Measurements from ENCODE around the gene BCLAF1.

Gene BCLAF1

DNA sequence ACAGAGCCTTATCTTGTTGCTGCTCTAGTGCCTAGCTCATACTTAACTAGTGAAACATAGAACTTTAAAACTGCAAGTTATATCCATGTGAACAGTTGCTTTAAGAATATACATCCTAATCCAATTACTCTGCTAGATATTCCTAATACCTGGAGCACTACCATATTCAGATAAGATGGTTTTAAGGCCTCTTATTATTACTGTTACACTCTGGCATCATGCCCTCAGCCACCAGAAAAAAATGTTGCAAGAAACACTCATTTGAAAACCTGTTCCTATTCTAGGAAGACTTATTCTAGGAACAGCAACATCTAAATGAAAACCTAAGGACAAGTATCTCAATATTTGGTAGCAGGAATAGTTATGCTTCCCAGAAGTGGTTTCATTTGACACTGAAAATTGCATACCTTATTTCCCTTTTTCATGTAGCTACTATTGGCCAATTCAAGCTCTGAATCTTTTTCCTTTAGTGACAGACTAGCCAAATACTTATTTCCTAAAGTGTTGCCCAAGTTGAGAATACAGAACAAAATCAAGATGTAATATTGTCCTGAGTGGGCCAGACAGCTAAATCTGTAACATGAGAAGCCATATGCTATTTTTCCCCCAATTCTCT, 34.7 kb downstream of the BCLAF1 start:
- no peak for DNase-seq (ENCODE audit: low spot score)
- TF ChIP-seq, protein P1, sequence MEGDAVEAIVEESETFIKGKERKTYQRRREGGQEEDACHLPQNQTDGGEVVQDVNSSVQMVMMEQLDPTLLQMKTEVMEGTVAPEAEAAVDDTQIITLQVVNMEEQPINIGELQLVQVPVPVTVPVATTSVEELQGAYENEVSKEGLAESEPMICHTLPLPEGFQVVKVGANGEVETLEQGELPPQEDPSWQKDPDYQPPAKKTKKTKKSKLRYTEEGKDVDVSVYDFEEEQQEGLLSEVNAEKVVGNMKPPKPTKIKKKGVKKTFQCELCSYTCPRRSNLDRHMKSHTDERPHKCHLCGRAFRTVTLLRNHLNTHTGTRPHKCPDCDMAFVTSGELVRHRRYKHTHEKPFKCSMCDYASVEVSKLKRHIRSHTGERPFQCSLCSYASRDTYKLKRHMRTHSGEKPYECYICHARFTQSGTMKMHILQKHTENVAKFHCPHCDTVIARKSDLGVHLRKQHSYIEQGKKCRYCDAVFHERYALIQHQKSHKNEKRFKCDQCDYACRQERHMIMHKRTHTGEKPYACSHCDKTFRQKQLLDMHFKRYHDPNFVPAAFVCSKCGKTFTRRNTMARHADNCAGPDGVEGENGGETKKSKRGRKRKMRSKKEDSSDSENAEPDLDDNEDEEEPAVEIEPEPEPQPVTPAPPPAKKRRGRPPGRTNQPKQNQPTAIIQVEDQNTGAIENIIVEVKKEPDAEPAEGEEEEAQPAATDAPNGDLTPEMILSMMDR (IDR thresholded peaks at IDR 0.05; ENCODE audit: borderline replicate concordance, control extremely low read depth, extremely low read depth, insufficient read depth, missing control alignments): no peak
- in situ Hi-C loops (cut with MboI; ENCODE audit: low sequenced_read_pairs, unreplicated experiment): no loop called here

DNA sequence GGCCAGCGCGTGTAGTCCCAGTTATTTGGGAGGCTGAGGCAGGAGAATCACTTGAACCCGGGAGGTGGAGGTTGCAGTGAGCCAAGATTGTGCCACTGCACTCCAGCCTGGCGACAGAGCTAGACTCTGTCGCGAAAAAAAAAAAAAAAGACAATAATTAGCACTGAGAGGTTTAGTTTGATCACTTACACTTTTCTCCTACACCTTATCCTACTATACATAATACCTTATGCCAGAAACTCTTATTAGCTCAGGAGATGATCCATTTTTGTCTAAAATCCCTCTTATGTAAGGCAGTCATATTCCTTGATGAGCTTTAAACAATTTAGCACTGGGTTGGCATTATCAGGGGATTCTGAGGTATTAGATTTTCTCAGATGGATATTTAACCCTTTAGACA, 35.9 kb downstream of the BCLAF1 start:
- in situ Hi-C loops (cut with MboI; ENCODE audit: low sequenced_read_pairs, unreplicated experiment): no loop called here
- TF ChIP-seq, protein P1 (IDR thresholded peaks at IDR 0.05; ENCODE audit: borderline replicate concordance, control extremely low read depth, extremely low read depth, insufficient read depth, missing control alignments): no peak
- no peak for DNase-seq (ENCODE audit: low spot score)

DNA sequence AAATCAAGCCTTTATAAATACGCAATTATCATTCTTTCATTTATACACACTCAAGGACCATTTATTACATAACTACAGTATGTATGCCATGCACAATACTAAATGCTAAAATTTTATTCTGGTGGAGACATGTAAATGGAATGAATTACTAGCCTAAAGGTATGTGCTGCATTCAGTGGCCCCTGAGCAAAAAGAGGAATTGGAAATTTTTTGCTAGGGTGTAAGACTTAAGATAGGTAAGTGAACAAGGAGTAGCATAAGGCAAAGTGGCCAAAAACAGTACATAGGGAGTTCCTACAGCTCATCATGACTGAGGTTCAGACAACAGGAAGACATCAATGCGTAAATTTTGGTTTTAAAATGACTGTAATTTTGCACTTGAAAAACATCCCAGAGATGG, 37.2 kb downstream of the BCLAF1 start:
- no peak for DNase-seq (ENCODE audit: low spot score)
- in situ Hi-C loops (cut with MboI; ENCODE audit: low sequenced_read_pairs, unreplicated experiment): no loop called here
- TF ChIP-seq, protein P1 (IDR thresholded peaks at IDR 0.05; ENCODE audit: borderline replicate concordance, control extremely low read depth, extremely low read depth, insufficient read depth, missing control alignments): no peak

DNA sequence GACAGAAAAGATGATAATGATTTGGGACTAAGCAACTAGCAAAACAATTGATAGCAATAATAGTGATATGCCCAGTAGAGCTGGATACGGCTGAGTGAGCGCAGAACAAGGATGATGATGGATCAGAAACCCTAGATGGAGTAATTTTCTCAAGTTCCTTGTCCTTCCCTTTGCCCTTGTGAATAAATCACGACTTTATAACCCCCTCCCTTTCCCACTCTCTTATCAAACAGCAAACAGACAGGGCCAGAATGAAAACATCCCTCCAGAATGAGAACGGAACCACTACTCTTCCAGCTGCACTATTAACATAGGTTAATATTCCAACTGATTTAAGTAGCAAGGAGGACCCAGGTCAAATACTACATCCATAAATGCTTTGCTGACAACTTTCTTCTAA, 38.3 kb downstream of the BCLAF1 start:
- no peak for DNase-seq (ENCODE audit: low spot score)
- TF ChIP-seq, protein P1 (IDR thresholded peaks at IDR 0.05; ENCODE audit: borderline replicate concordance, control extremely low read depth, extremely low read depth, insufficient read depth, missing control alignments): no peak
- in situ Hi-C loops (cut with MboI; ENCODE audit: low sequenced_read_pairs, unreplicated experiment): no loop called here

DNA sequence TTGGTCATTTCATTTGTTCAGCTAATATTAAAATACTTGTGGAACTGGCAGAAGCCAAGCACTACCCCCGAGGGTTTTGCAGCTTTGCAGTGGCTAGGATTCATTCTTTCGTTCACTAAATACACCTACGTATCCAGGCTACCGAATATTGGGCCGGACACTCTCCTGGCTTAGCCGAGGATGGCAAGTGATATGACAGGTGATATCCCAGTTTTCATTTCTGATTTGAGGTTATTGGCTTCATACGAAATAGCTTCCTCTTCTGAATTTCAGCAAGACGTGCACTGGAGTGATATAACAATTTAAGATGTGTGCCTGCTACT, 39.0 kb downstream of the BCLAF1 start:
- in situ Hi-C loops (cut with MboI; ENCODE audit: low sequenced_read_pairs, unreplicated experiment): no loop called here
- no peak for DNase-seq (ENCODE audit: low spot score)
- TF ChIP-seq, protein P1 (IDR thresholded peaks at IDR 0.05; ENCODE audit: borderline replicate concordance, control extremely low read depth, extremely low read depth, insufficient read depth, missing control alignments): no peak

DNA sequence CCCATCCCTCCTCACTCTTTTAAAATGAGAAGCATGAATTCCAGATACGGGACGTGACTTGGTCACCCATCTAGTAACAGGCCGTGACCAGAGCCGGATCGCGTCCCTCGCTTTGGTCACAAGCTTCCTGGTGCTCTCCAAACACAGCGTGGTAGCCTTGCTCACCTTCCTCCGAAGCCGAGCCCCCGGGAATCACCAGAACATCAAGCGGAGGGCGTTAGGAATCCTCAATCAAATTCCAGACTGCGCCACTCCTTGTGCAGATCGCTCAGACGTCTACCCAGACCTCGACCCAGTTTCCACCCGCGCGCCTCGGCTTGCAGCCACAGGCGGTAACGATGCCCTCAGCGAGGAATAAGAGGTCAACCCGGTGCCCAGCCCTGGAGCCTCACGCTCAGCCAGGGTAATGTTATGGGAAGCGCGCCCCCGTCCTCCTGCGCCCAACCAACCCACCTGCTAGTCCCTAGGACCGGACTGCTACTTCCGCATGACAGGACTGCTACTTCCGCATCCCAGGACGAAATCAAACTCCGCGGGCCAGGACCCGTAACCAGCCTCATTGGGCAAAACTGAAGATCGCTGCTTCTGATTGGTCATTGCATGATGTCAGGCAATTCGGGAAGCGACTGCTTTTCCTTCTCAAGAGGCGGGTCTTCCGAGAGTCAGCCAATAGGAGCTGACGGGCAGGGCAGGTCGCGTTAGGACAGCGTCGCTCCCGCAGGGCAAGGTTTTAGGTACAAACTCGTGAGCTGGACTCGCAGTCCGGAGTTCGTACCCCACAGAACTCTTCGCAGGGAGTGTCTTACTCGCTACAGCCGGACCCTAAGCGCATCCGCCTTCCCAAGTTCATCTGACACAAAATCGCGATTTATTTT, 39.6 kb downstream of the BCLAF1 start, which contains the start of gene MTFR2:
TSS of gene MTFR2 (minus strand) at position 501 of the 875 bp plus-strand sequence. CDS start 1,212 bp downstream, outside the sequence.
- DNase-seq (ENCODE audit: low spot score): peak; percentile 93
- in situ Hi-C loops (cut with MboI; ENCODE audit: low sequenced_read_pairs, unreplicated experiment): no loop called here
- TF ChIP-seq, protein P1 (IDR thresholded peaks at IDR 0.05; ENCODE audit: borderline replicate concordance, control extremely low read depth, extremely low read depth, insufficient read depth, missing control alignments): no peak
